ENCODE results near the gene CCNQ.

The CCNQ gene

DNA sequence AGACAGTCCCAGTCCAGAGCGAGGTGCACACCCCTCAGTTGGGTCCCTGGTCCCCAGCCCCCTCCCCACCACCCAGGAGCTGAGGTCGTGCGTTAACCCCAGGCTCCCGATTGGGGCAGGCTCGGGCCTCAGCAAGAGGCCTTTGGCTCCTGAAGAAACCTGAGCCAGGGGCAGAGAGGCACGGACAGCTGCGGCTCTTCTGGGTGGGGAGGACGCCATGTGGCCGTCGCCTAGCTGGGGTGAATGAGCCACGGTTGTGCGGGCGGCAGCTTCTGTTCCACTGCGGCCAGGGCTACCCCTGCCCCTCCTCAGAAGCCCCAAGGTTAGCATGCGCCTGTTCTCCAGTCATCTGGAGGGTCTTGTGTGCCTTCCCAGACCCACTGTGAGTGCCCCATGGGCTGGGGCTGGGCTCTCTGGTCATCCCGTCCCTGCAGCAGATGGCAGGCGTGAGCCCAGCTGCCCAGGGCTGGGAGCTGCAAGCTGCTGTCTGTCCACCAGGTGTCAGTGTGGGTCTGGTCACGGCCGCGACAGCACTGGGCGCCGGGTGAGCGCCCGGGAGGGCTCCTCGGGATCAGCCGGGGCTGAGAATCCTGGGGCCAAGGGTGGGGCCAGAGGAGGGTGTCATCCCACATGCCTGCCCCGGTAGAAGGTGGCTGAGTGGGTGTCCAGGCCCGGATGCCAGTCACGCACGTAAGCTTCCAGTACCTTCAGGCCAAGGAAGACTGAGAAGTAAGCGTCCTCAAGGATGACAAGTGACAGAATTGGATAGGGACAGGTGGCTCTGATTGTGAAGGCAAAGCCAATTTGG lies 59.6 kb downstream of the CCNQ start:
- DNase-seq (ENCODE audit: low spot score): peak; percentile 47

DNA sequence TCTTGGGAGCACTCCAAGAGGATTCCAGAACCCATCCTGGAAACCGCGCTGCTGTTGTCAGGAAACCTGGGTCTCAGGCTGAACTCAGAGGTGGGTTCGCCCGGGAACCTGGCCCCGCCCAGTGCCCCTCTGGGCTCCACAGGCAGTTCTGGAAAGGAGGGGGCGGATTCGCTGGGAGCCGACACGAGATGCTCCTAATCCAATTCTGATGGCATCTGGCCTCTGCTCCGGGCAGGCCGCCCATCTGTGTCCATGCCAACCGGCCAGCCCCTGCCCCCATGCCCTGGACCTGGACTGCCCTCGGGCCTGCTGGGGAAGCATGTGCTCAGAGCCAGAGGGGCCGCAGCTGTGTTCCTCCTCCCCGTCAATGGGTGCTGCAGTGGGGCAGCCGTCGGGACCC lies 60.5 kb downstream of the CCNQ start:
- no peak for DNase-seq (ENCODE audit: low spot score)
